HG03442 (cell line): ENCODE measurements around the gene IRS2.

Experiments
- ATAC-seq: cut with Tn5 transposase; IDR thresholded peaks from one replicate; pipeline ENCODE4 v1.9.1; 2021; ENCODE audit warnings: mild to moderate bottlenecking, moderate library complexity; ENCODE audit not compliant: unreplicated experiment

The IRS2 gene

GRCh38 chr13:109780845-109781383 is 5.5 kb downstream of the IRS2 start:
- ATAC-seq: no peak

GRCh38 chr13:109779876-109780510 is 6.4 kb downstream of the IRS2 start:
- no peak for ATAC-seq

- ATAC-seq: no peak
Observed at GRCh38 chr13:109779074-109779473, 7.3 kb downstream of the IRS2 start.

- no peak for ATAC-seq
Observed at GRCh38 chr13:109778102-109778542, 8.3 kb downstream of the IRS2 start.

GRCh38 chr13:109776575-109776974 is 9.8 kb downstream of the IRS2 start:
- ATAC-seq: no peak

- no peak for ATAC-seq
Observed at GRCh38 chr13:109773786-109774185, 12.6 kb downstream of the IRS2 start.

- ATAC-seq: no peak
Observed at GRCh38 chr13:109773276-109773675, 13.1 kb downstream of the IRS2 start.

- ATAC-seq: no peak
Observed at GRCh38 chr13:109771926-109772325, 14.5 kb downstream of the IRS2 start.

- no peak for ATAC-seq
Observed at GRCh38 chr13:109770436-109770835, 15.9 kb downstream of the IRS2 start.

- ATAC-seq: no peak
Observed at GRCh38 chr13:109769921-109770320, 16.5 kb downstream of the IRS2 start.

- no peak for ATAC-seq
Observed at GRCh38 chr13:109769275-109769674, 17.1 kb downstream of the IRS2 start.

- no peak for ATAC-seq
Observed at GRCh38 chr13:109768616-109769015, 17.8 kb downstream of the IRS2 start.

- ATAC-seq: no peak
Observed at GRCh38 chr13:109768176-109768575, 18.2 kb downstream of the IRS2 start.

- ATAC-seq: no peak
Observed at GRCh38 chr13:109767023-109767422, 19.4 kb downstream of the IRS2 start.

- ATAC-seq: no peak
Observed at GRCh38 chr13:109764470-109765291, 21.7 kb downstream of the IRS2 start.

GRCh38 chr13:109764045-109764444 is 22.3 kb downstream of the IRS2 start:
- ATAC-seq: no peak

GRCh38 chr13:109762791-109763190 is 23.6 kb downstream of the IRS2 start:
- no peak for ATAC-seq

GRCh38 chr13:109761695-109762094 is 24.7 kb downstream of the IRS2 start:
- ATAC-seq: no peak

GRCh38 chr13:109760951-109761350 is 25.4 kb downstream of the IRS2 start:
- no peak for ATAC-seq

- ATAC-seq: no peak
Observed at GRCh38 chr13:109760402-109760801, 26.0 kb downstream of the IRS2 start.

GRCh38 chr13:109759609-109760008 is 26.8 kb downstream of the IRS2 start:
- ATAC-seq: no peak

- ATAC-seq: no peak
Observed at GRCh38 chr13:109758937-109759480, 27.4 kb downstream of the IRS2 start.
